Astrocyte (in vitro differentiated cells and primary cell): Measurements from ENCODE around the gene HSF2BP.
"Not testable (repeated sequence)": the region's sequence is repeated elsewhere in the genome, so short reads cannot be mapped to it uniquely, and the experiment has no call there.

Source experiments
- EZH2 ChIP-seq: IDR thresholded peaks from 2 replicates; pipeline ENCODE4 v1.6.1; 2012; ENCODE audit warnings: mild to moderate bottlenecking, low read length, inconsistent platforms; ENCODE audit not compliant: insufficient read depth
- TF ChIP-seq, protein P1 (sequence below): IDR thresholded peaks from 2 replicates; pipeline ENCODE4 v1.5.1; 2011; ENCODE audit warnings: low read depth, mild to moderate bottlenecking, inconsistent platforms, low read length, moderate library complexity; ENCODE audit not compliant: insufficient read depth

DNA sequence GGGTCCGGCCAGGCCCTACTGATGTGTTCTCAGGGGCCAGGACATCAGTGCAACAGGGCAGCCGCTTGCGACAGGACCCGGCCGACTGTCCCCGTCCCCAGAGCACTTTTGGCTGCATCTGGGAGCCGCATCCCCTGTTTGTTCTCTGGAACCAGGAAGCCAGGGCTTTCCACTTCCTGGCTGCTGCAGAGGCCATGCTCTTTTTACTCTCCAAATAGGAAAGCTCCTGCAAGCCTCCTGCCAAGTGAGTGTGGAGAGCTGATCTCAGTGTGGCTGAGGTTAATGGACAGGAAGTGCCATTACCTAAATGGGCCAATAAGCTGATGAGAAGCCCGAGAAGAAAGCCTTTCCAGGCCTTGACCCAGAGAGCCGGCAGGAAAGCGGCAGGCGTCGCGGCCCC lies 180.1 kb downstream of the HSF2BP start:
- TF ChIP-seq EZH2: not testable (repeated sequence)
- TF ChIP-seq, protein P1, sequence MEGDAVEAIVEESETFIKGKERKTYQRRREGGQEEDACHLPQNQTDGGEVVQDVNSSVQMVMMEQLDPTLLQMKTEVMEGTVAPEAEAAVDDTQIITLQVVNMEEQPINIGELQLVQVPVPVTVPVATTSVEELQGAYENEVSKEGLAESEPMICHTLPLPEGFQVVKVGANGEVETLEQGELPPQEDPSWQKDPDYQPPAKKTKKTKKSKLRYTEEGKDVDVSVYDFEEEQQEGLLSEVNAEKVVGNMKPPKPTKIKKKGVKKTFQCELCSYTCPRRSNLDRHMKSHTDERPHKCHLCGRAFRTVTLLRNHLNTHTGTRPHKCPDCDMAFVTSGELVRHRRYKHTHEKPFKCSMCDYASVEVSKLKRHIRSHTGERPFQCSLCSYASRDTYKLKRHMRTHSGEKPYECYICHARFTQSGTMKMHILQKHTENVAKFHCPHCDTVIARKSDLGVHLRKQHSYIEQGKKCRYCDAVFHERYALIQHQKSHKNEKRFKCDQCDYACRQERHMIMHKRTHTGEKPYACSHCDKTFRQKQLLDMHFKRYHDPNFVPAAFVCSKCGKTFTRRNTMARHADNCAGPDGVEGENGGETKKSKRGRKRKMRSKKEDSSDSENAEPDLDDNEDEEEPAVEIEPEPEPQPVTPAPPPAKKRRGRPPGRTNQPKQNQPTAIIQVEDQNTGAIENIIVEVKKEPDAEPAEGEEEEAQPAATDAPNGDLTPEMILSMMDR: not testable (repeated sequence)
